Thoracic aorta (tissue), 2 donors: Measurements from ENCODE around the gene NFRKB. TPM values are rescaled to one million over a fixed set of nuclear protein-coding genes. Genes with fewer than 3 reads are reported as not detected.

ENCODE experiments used
- ATAC-seq: fragments of 150-250 bp; one replicate; pipeline ENCODE4 v1.8.0; 2017; ENCODE audit warnings: low read depth; ENCODE audit not compliant: insufficient number of reproducible peaks, low FRiP score
- DNase-seq: peaks from one replicate; pipeline ENCODE4 v3.0.0-alpha.2; 2020; ENCODE audit warnings: low spot score
- H3K27ac ChIP-seq, 2 donors: fragments of 200-600 bp; sonication (generic); 1 replicate in 1 of 2; 2 replicates in 1 of 2; pipeline ENCODE4 v1.5.1; 2016; ENCODE audit warnings: mild to moderate bottlenecking in 2 of 2, moderate library complexity in 2 of 2
- H3K27me3 ChIP-seq: fragments of 200-600 bp; sonication (generic); replicated peaks from 2 replicates; pipeline ENCODE4 v1.6.0; 2016; ENCODE audit warnings: mild to moderate bottlenecking; ENCODE audit not compliant: insufficient read depth
- H3K36me3 ChIP-seq: fragments of 200-600 bp; sonication (generic); one replicate; pipeline ENCODE4 v1.5.1; 2016
- H3K4me1 ChIP-seq, 2 donors: fragments of 200-600 bp; sonication (generic); 1 replicate in 1 of 2; 2 replicates in 1 of 2; pipeline versions ENCODE4 v1.5.1 to v1.6.0; 2016; ENCODE audit warnings: low read depth in 2 of 2, mild to moderate bottlenecking in 1 of 2; ENCODE audit not compliant: control insufficient read depth in 1 of 2
- H3K4me3 ChIP-seq: fragments of 200-600 bp; sonication (generic); 2 replicates; pipeline ENCODE4 v1.5.1; 2016; ENCODE audit warnings: mild to moderate bottlenecking
- H3K9me3 ChIP-seq: fragments of 200-600 bp; sonication (generic); 2 replicates; pipeline ENCODE4 v1.5.1; 2016
- CTCF ChIP-seq: fragments of 200-600 bp; sonication (generic); IDR thresholded peaks from one replicate; pipeline ENCODE4 v1.5.1; 2019; ENCODE audit warnings: antibody characterized with exemption
- total RNA-seq, 2 donors: library from RNA; depleted of rRNA; stranded (reverse); fragments of >200 nt; gene quantifications; one replicate each; pipeline versions ENCODE4 v1.1.0 to v1.2.3, GENCODE V29; 2016

NFRKB gene
- total RNA-seq, 2 donors from 2014 or later: 34.5 to 35.3 TPM

- no peak for ATAC-seq
- no peak for DNase-seq
Measured at GRCh38 chr11:129864811-129865210, 30.6 kb downstream of the NFRKB start.

DNA sequence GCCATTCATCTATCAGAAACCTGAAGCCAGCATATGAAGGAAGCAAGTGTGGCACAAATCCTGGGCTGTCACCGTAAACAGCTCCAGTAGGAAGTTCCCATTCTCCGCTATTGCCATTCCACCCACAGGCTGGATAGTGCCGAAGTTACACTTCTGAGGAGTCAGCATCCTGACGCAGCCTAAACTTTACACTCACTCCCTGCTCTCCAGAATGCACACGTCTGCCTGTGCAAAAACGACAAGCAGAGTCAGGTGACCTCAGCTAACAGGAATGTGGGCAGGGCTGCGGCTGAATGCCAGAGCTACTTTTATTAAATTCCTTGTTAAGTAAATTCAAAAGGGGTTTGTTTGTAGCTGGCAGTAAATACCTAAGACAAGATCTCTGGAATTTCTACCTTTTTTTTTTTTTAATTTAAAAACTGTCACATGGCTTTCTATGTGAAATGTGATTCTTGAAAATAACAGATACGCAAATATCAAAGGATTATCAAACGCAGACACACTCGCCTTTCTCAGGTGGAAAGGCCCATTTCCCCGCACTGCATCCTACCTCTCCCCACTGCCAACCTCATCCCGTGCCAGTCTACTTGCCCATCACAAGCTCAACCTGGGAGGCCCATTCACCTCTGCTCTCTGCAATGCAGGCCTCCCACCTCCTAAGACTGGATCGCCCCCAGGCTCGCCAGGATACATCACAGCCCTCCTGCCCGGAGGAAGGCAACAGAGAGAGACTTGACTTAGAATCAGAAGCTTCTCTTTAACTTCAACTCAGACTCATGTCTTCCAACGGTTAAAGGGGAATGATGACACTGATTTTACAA, 33.5 kb downstream of the NFRKB start:
- H3K4me3 ChIP-seq: no peak overlapping the region
- no peaks in the 10 kb centered on the region for H3K27me3 ChIP-seq
- no peaks in the 10 kb centered on the region for H3K9me3 ChIP-seq
- peak; percentile 61 for ATAC-seq
- peaks cover 4 to 9% of the 10 kb centered on the region in 2 donors for H3K4me1 ChIP-seq
- TF ChIP-seq CTCF: no peak
- peak overlapping the region; percentile 11 to 27 for H3K27ac ChIP-seq
- DNase-seq: no peak
- H3K36me3 ChIP-seq: peaks cover 33% of the 10 kb centered on the region

More at GRCh38 chr11:129864811-129865210, 30.6 kb downstream of the NFRKB start:
- TF ChIP-seq CTCF: no peak
- no peaks in the 10 kb centered on the region for H3K27me3 ChIP-seq
- no peak overlapping the region for H3K4me3 ChIP-seq
- peaks cover 52% of the 10 kb centered on the region for H3K36me3 ChIP-seq
- peaks cover 4 to 9% of the 10 kb centered on the region in 2 donors for H3K4me1 ChIP-seq
- no peaks in the 10 kb centered on the region for H3K9me3 ChIP-seq
- no peak overlapping the region for H3K27ac ChIP-seq

GRCh38 chr11:129856036-129856435, 39.3 kb downstream of the NFRKB start:
- DNase-seq: no peak
- H3K27ac ChIP-seq: no peak overlapping the region
- H3K9me3 ChIP-seq: no peaks in the 10 kb centered on the region
- no peak for TF ChIP-seq CTCF
- no peaks in the 10 kb centered on the region for H3K27me3 ChIP-seq
- no peaks in the 10 kb centered on the region for H3K4me1 ChIP-seq
- no peak overlapping the region for H3K4me3 ChIP-seq
- ATAC-seq: no peak
- H3K36me3 ChIP-seq: no peaks in the 10 kb centered on the region

- ATAC-seq (no peak), DNase-seq (no peak)
- H3K27ac ChIP-seq: no peak overlapping the region
- no peaks in the 10 kb centered on the region for H3K4me1 ChIP-seq
- H3K9me3 ChIP-seq: no peaks in the 10 kb centered on the region
- H3K27me3 ChIP-seq: no peaks in the 10 kb centered on the region
- H3K4me3 ChIP-seq: no peak overlapping the region
- no peak for TF ChIP-seq CTCF
- H3K36me3 ChIP-seq: no peaks in the 10 kb centered on the region
Measured at GRCh38 chr11:129855086-129855485, 40.3 kb downstream of the NFRKB start.

- ATAC-seq: no peak
- DNase-seq: no peak
- H3K27ac ChIP-seq: no peak overlapping the region
Measured at GRCh38 chr11:129854232-129854805, 41.1 kb downstream of the NFRKB start.

More at GRCh38 chr11:129854232-129854805, 41.1 kb downstream of the NFRKB start:
- Histone ChIP-seq H3K4me1 (no peaks in the 10 kb centered on the region), H3K36me3 (no peaks in the 10 kb centered on the region), H3K4me3 (no peak overlapping the region), H3K27me3 (no peaks in the 10 kb centered on the region), H3K9me3 (no peaks in the 10 kb centered on the region)
- TF ChIP-seq CTCF: no peak
